Fibroblast of lung (primary cell): Measurements from ENCODE around the gene PLAC1.

ENCODE experiments used
- CTCF ChIP-seq, 2 donors: IDR thresholded peaks in 1 of 2; conservative IDR thresholded peaks in 1 of 2; 1 replicate in 1 of 2; 2 replicates in 1 of 2; pipeline ENCODE4 v1.5.1; 2011 to 2012; ENCODE audit warnings: low read length in 2 of 2, control low read depth in 1 of 2, inconsistent platforms in 1 of 2, low read depth in 1 of 2, mild to moderate bottlenecking in 1 of 2
- EZH2 ChIP-seq: IDR thresholded peaks from 2 replicates; pipeline ENCODE4 v1.5.1; 2012; ENCODE audit warnings: low read length, control low read depth, mild to moderate bottlenecking; ENCODE audit errors: missing control alignments

DNA sequence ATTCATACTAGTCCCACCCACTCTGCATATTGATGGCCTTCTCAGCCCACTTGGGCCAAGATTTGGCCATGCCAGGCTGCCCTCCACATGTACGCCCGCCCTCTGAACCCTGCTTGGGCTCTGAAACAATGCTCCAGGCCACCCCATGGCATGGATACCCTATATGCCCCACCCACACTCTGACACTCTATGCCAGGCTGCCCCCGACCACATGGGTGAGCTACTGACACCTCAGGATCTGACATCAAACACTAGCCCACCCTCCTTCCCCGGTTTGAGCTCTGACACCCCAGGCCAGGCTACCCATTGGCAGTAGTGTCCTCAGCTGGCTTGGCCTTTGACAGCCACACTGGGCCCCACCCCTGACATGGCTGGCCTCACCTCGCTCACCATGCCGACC, 128.8 kb downstream of the PLAC1 start:
- no peak for TF ChIP-seq CTCF (conservative IDR thresholded peaks at IDR 0.05 in 1 of 2, IDR thresholded peaks at IDR 0.05 in 1 of 2; ENCODE audit: low read depth in 1 of 2, low read length in 2 of 2)
- TF ChIP-seq EZH2 = no peak
